HG03175 (cell line): ENCODE measurements around the gene HPS3.

ENCODE experiments used
- ATAC-seq: cut with Tn5 transposase; IDR thresholded peaks from one replicate; pipeline ENCODE4 v1.9.1; 2021; ENCODE audit warnings: mild to moderate bottlenecking, moderate library complexity; ENCODE audit not compliant: unreplicated experiment

Gene HPS3

GRCh38 chr3:149119466-149119865 lies 10.0 kb upstream of the HPS3 start:
- ATAC-seq, result no peak

- peak; percentile 71 for ATAC-seq
These were observed 9.1 kb upstream of the HPS3 start for GRCh38 chr3:149120051-149120972.

GRCh38 chr3:149122721-149123578 lies 6.5 kb upstream of the HPS3 start:
- no peak for ATAC-seq

GRCh38 chr3:149128821-149129220 lies 617 bp upstream of the HPS3 start:
- no peak for ATAC-seq

- no peak for ATAC-seq
These were observed 2.2 kb downstream of the HPS3 start for GRCh38 chr3:149131589-149131988.

GRCh38 chr3:149134575-149134974 lies 5.1 kb downstream of the HPS3 start:
- no peak for ATAC-seq

- ATAC-seq, result no peak
These were observed 13.2 kb downstream of the HPS3 start for GRCh38 chr3:149142682-149143081.

GRCh38 chr3:149145356-149145755 lies 15.9 kb downstream of the HPS3 start:
- peak; percentile 25 for ATAC-seq

- peak; percentile 91 for ATAC-seq
These were observed 16.5 kb downstream of the HPS3 start for GRCh38 chr3:149145974-149146373.

- ATAC-seq, result no peak
These were observed 21.0 kb downstream of the HPS3 start for GRCh38 chr3:149150436-149150835.

- no peak for ATAC-seq
These were observed 22.4 kb downstream of the HPS3 start for GRCh38 chr3:149151843-149152242.

- ATAC-seq, result peak; percentile 95
These were observed 23.0 kb downstream of the HPS3 start for GRCh38 chr3:149152420-149152819.

- no peak for ATAC-seq
These were observed 24.0 kb downstream of the HPS3 start for GRCh38 chr3:149153402-149153801.

GRCh38 chr3:149160754-149161300 lies 31.4 kb downstream of the HPS3 start:
- no peak for ATAC-seq

GRCh38 chr3:149162007-149162406 lies 32.6 kb downstream of the HPS3 start:
- ATAC-seq, result no peak

- no peak for ATAC-seq
These were observed 33.6 kb downstream of the HPS3 start for GRCh38 chr3:149163066-149163465.

- no peak for ATAC-seq
These were observed 38.5 kb downstream of the HPS3 start for GRCh38 chr3:149167898-149168297.

GRCh38 chr3:149170672-149171071 lies 41.2 kb downstream of the HPS3 start:
- no peak for ATAC-seq

- peak; percentile 83 for ATAC-seq
These were observed 45.5 kb downstream of the HPS3 start for GRCh38 chr3:149174901-149175300.

GRCh38 chr3:149177122-149177521 lies 47.7 kb downstream of the HPS3 start:
- ATAC-seq, result no peak

- no peak for ATAC-seq
These were observed 49.8 kb downstream of the HPS3 start for GRCh38 chr3:149179220-149179619.
